ENCODE data around the gene ATG101.

- TF ChIP-seq CTCF (IDR thresholded peaks at IDR 0.05) (no peak), POLR2A (IDR thresholded peaks at IDR 0.05) (no peak)
Measured at GRCh38 chr12:52063981-52064649, 5.7 kb upstream of the ATG101 start.
